Brain microvascular endothelial cell (primary cell): ENCODE results near the gene DYDC2.

Source experiments
- DNase-seq: peaks from one replicate; pipeline ENCODE4 v3.0.0-alpha.2; 2020
- H3K27ac ChIP-seq: fragments of 250-450 bp; sonication (Bioruptor Pico); 2 replicates; pipeline ENCODE4 v1.5.1; 2020; ENCODE audit warnings: mild to moderate bottlenecking, moderate library complexity
- H3K27me3 ChIP-seq: fragments of 250-450 bp; sonication (Bioruptor Pico); replicated peaks from 2 replicates; pipeline ENCODE4 v1.5.1; 2020; ENCODE audit warnings: mild to moderate bottlenecking
- H3K36me3 ChIP-seq: fragments of 250-450 bp; sonication (Bioruptor Pico); replicated peaks from 2 replicates; pipeline ENCODE4 v1.5.1; 2020; ENCODE audit warnings: mild to moderate bottlenecking
- H3K4me3 ChIP-seq: 2 replicates; pipeline ENCODE4 v1.5.1; 2011; ENCODE audit warnings: low read depth, mild to moderate bottlenecking, control low read depth, low read length, moderate library complexity
- in situ Hi-C: cut with HindIII; loops from 2 replicates; pipeline ENCODE4 v1.10.0; 2017; ENCODE audit warnings: low sequenced_read_pairs, low pct_ligation_motif_present
- TF ChIP-seq, protein P1 (sequence below): IDR thresholded peaks from 2 replicates; pipeline ENCODE4 v1.5.1; 2011; ENCODE audit warnings: low read depth, mild to moderate bottlenecking, moderate library complexity, low read length, control low read depth, inconsistent platforms; ENCODE audit errors: missing control alignments

The DYDC2 gene

DNA sequence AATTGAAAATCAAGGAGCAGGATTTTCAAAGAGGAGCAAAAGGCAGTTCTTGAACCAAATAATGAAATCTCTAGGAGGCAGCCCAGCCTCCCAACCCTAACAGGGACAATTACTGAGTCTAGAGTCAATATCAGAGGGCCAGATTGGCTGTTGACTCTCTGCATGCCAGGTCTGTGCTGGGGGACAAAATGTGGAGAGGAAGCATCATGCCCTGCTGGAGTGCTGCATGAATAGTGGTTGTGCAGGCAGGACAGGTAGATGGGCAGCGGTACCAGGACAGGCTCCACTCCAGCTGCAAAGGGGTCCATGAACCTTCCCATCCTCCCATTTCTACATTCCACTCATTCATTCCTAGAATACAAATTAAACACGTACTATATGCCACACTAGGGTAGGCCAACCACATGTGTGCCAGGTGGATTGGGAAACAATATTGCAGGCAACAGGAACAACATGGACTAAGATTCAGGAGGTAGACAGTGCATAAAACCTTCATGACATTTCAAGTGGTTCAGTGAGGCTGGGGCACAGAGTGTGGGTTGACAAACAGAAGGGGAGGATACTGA lies 36.8 kb upstream of the DYDC2 start:
- no peak for DNase-seq
- H3K27me3 ChIP-seq, result no peaks in the 10 kb centered on the region
- no peak overlapping the region for H3K4me3 ChIP-seq
- in situ Hi-C loops, result no loop called here
- TF ChIP-seq, protein P1, sequence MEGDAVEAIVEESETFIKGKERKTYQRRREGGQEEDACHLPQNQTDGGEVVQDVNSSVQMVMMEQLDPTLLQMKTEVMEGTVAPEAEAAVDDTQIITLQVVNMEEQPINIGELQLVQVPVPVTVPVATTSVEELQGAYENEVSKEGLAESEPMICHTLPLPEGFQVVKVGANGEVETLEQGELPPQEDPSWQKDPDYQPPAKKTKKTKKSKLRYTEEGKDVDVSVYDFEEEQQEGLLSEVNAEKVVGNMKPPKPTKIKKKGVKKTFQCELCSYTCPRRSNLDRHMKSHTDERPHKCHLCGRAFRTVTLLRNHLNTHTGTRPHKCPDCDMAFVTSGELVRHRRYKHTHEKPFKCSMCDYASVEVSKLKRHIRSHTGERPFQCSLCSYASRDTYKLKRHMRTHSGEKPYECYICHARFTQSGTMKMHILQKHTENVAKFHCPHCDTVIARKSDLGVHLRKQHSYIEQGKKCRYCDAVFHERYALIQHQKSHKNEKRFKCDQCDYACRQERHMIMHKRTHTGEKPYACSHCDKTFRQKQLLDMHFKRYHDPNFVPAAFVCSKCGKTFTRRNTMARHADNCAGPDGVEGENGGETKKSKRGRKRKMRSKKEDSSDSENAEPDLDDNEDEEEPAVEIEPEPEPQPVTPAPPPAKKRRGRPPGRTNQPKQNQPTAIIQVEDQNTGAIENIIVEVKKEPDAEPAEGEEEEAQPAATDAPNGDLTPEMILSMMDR, result no peak
- H3K27ac ChIP-seq, result no peak overlapping the region
- no peaks in the 10 kb centered on the region for H3K36me3 ChIP-seq

DNA sequence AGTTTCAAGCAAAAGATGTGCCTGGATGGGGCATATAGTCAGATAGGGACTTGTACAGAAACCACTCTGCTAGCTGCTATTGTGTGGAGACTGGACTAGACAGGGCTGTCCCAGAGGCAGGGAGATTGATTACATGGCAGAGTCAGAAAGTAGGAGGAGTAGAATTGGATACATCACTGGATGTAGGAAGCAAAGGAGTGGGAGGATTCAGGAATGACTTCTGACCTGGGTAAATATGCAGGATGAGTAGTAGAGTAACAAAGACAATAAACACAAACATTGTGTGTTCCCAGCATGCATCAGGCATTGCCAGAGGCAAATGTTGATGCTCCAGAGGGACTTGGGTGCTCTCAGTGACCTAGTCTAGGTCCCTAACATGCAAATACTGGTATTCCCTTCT lies 36.2 kb upstream of the DYDC2 start:
- TF ChIP-seq, protein P1, result no peak
- no peak for DNase-seq
- no peaks in the 10 kb centered on the region for H3K36me3 ChIP-seq
- no peak overlapping the region for H3K27ac ChIP-seq
- in situ Hi-C loops, result no loop called here
- no peak overlapping the region for H3K4me3 ChIP-seq
- no peaks in the 10 kb centered on the region for H3K27me3 ChIP-seq

DNA sequence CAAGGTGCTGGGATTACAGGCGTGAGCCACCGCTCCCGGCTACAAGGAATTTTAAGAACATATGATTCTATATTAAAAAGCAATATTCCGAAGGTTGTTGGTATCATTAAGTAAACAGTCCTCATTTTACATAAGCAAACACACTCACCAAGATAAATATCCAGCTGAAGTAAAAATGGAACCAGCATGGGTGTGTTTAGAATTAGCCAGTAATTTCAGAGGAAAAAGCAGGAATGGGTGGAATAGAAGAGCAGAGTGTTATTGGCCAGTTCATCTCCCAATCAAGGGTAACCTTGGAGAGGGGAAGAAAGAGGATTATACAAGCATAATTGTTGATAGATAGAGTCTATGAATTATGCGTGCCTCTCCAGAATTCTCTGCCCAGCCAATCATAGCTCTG lies 35.4 kb upstream of the DYDC2 start:
- no peak for DNase-seq
- in situ Hi-C loops, result no loop called here
- TF ChIP-seq, protein P1, result no peak
- Histone ChIP-seq H3K27ac (no peak overlapping the region), H3K4me3 (no peak overlapping the region), H3K27me3 (no peaks in the 10 kb centered on the region), H3K36me3 (no peaks in the 10 kb centered on the region)

DNA sequence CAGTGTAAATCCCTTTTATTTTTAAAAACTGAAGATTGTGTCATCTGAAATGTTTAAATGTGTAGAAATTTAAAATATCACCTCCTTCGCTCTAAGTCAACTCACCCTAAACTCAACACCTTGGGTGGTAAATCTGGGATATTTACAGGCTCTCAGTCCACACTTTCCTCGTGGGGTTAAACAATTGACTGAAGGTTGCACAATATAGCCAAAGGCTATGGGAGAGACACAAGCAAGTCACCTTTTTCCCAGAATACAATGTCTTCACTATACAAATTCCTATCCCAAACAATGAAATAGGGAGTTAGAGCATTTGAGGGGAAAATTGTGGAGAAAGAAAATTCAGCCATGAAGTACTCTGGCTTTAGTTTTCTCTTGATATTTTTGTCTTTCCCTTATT lies 34.4 kb upstream of the DYDC2 start:
- Histone ChIP-seq H3K4me3 (no peak overlapping the region), H3K27ac (no peak overlapping the region), H3K27me3 (no peaks in the 10 kb centered on the region), H3K36me3 (no peaks in the 10 kb centered on the region)
- in situ Hi-C loops, result no loop called here
- DNase-seq, result no peak
- TF ChIP-seq, protein P1, result no peak

DNA sequence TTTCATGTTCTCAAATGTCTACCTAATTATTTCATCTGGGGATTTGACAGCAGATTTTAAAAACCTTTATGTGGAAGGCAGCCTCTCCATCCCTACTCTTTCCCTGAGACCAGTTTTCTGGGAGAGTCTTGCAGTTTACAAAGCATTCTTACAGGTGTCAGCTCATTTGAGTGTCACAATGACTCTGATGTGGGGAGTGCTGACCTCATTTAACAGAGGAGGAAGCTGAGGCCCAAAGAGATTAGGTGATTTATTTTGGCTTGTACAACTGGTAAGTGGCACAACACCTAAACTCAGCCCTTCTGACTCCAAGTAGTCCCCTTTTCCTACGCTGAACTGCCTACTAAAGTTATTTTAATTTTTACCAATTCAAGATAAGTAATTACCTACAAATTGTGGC lies 33.9 kb upstream of the DYDC2 start:
- Histone ChIP-seq H3K27me3 (no peaks in the 10 kb centered on the region), H3K4me3 (no peak overlapping the region), H3K27ac (no peak overlapping the region), H3K36me3 (no peaks in the 10 kb centered on the region)
- DNase-seq, result no peak
- in situ Hi-C loops, result no loop called here
- TF ChIP-seq, protein P1, result no peak

DNA sequence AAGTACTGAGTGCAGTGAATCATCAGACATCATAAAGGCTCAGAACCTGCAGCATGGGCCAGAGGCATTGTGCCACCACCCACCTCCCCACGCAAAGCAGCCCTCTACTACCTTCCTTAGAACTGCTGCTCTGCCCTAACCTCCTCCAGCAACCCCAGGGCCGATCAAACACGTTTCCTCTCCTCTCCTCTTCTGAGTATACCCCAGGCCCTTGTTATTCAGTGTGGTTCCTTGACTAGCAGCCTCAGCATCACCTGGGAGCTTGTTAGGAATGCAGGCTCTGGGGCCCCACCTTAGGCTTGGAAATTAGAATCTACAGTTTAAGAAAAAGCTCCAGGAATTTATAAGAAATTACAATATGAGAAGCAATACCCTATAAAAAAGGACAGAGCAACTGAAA lies 33.3 kb upstream of the DYDC2 start:
- no peaks in the 10 kb centered on the region for H3K27me3 ChIP-seq
- H3K4me3 ChIP-seq, result no peak overlapping the region
- in situ Hi-C loops, result no loop called here
- no peak for DNase-seq
- no peaks in the 10 kb centered on the region for H3K36me3 ChIP-seq
- no peak overlapping the region for H3K27ac ChIP-seq
- TF ChIP-seq, protein P1, result no peak
